ENCODE data around the gene PROB1.

GRCh38 chr5:139341187-139341688, 53.7 kb downstream of the PROB1 start:
- TF ChIP-seq JUN (IDR thresholded peaks at IDR 0.05; ENCODE audit: low read depth, low read length) (no peak), CREB1 (IDR thresholded peaks at IDR 0.05) (no peak), POLR2A (IDR thresholded peaks at IDR 0.05; ENCODE audit: control extremely low read depth in 1 of 2, low read depth in 2 of 2, low read length in 2 of 2) (no peak), SUZ12 (IDR thresholded peaks at IDR 0.05; ENCODE audit: low read length) (no peak), MAX (IDR thresholded peaks at IDR 0.05) (no peak; the same call in 1 of the 2 replicates)
- TF ChIP-seq, protein P1, sequence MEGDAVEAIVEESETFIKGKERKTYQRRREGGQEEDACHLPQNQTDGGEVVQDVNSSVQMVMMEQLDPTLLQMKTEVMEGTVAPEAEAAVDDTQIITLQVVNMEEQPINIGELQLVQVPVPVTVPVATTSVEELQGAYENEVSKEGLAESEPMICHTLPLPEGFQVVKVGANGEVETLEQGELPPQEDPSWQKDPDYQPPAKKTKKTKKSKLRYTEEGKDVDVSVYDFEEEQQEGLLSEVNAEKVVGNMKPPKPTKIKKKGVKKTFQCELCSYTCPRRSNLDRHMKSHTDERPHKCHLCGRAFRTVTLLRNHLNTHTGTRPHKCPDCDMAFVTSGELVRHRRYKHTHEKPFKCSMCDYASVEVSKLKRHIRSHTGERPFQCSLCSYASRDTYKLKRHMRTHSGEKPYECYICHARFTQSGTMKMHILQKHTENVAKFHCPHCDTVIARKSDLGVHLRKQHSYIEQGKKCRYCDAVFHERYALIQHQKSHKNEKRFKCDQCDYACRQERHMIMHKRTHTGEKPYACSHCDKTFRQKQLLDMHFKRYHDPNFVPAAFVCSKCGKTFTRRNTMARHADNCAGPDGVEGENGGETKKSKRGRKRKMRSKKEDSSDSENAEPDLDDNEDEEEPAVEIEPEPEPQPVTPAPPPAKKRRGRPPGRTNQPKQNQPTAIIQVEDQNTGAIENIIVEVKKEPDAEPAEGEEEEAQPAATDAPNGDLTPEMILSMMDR (IDR thresholded peaks at IDR 0.05; ENCODE audit: control extremely low read depth in 1 of 3, insufficient read depth in 1 of 3, low read depth in 1 of 3, low read length in 3 of 3), result no peak
